Measurements from ENCODE around the gene EIF2S3B.
"Not testable (repeated sequence)": the region's sequence is repeated elsewhere in the genome, so short reads cannot be mapped to it uniquely, and the experiment has no call there.

Gene EIF2S3B

GRCh38 chr12:10505620-10506019 lies at the start of gene EIF2S3B:
TSS of gene EIF2S3B (plus strand) at chr12:10505890. CDS start at chr12:10505903, 13 bp downstream.
- peak; percentile 52 for DNase-seq (ENCODE audit: low spot score)

- no peak for DNase-seq (ENCODE audit: low spot score)
Measured at GRCh38 chr12:10456856-10457255, 48.8 kb upstream of the EIF2S3B start.

GRCh38 chr12:10457760-10458159 lies 47.9 kb upstream of the EIF2S3B start:
- no peak for DNase-seq (ENCODE audit: low spot score)

- no peak for DNase-seq (ENCODE audit: low spot score)
Measured at GRCh38 chr12:10466311-10466710, 39.4 kb upstream of the EIF2S3B start.

GRCh38 chr12:10469701-10470100 lies 36.0 kb upstream of the EIF2S3B start:
- no peak for DNase-seq (ENCODE audit: low spot score)

GRCh38 chr12:10472808-10473207 lies 32.9 kb upstream of the EIF2S3B start:
- DNase-seq (ENCODE audit: low spot score), result not testable (repeated sequence)

- DNase-seq (ENCODE audit: low spot score), result not testable (repeated sequence)
Measured at GRCh38 chr12:10481901-10482300, 23.8 kb upstream of the EIF2S3B start.

- DNase-seq (ENCODE audit: low spot score), result not testable (repeated sequence)
Measured at GRCh38 chr12:10487328-10487727, 18.4 kb upstream of the EIF2S3B start.

GRCh38 chr12:10491766-10492165 lies 13.9 kb upstream of the EIF2S3B start:
- no peak for DNase-seq (ENCODE audit: low spot score)

- DNase-seq (ENCODE audit: low spot score), result no peak
Measured at GRCh38 chr12:10497602-10498001, 8.1 kb upstream of the EIF2S3B start.

- DNase-seq (ENCODE audit: low spot score), result no peak
Measured at GRCh38 chr12:10498042-10498441, 7.6 kb upstream of the EIF2S3B start.

GRCh38 chr12:10501030-10501429 lies 4.7 kb upstream of the EIF2S3B start:
- DNase-seq (ENCODE audit: low spot score), result peak; percentile 5

- no peak for DNase-seq (ENCODE audit: low spot score)
Measured at GRCh38 chr12:10503460-10503859, 2.2 kb upstream of the EIF2S3B start.

- no peak for DNase-seq (ENCODE audit: low spot score)
Measured at GRCh38 chr12:10511756-10512355, 6.2 kb downstream of the EIF2S3B start.

- DNase-seq (ENCODE audit: low spot score), result no peak
Measured at GRCh38 chr12:10512798-10513197, 7.1 kb downstream of the EIF2S3B start.

- no peak for DNase-seq (ENCODE audit: low spot score)
Measured at GRCh38 chr12:10521555-10521954, 15.9 kb downstream of the EIF2S3B start.

- DNase-seq (ENCODE audit: low spot score), result no peak
Measured at GRCh38 chr12:10528174-10528953, 22.7 kb downstream of the EIF2S3B start.

GRCh38 chr12:10529603-10530002 lies 23.9 kb downstream of the EIF2S3B start:
- no peak for DNase-seq (ENCODE audit: low spot score)

- no peak for DNase-seq (ENCODE audit: low spot score)
Measured at GRCh38 chr12:10537721-10538120, 32.0 kb downstream of the EIF2S3B start.

GRCh38 chr12:10540776-10541205 lies 35.1 kb downstream of the EIF2S3B start:
- no peak for DNase-seq (ENCODE audit: low spot score)

GRCh38 chr12:10543499-10543898 lies 37.8 kb downstream of the EIF2S3B start:
- DNase-seq (ENCODE audit: low spot score), result no peak

- no peak for DNase-seq (ENCODE audit: low spot score)
Measured at GRCh38 chr12:10551375-10551774, 45.7 kb downstream of the EIF2S3B start.

- DNase-seq (ENCODE audit: low spot score), result no peak
Measured at GRCh38 chr12:10553148-10553547, 47.5 kb downstream of the EIF2S3B start.

Measured in HuH-7 (cell line).